Measurements from ENCODE around the gene GDF2. TPM values are rescaled to one million over a fixed set of nuclear protein-coding genes. Genes with fewer than 3 reads are reported as not detected.

GDF2 gene
- total RNA-seq, 2 donors from 2014 or later, result 0.16 TPM; not detected in 1

DNA sequence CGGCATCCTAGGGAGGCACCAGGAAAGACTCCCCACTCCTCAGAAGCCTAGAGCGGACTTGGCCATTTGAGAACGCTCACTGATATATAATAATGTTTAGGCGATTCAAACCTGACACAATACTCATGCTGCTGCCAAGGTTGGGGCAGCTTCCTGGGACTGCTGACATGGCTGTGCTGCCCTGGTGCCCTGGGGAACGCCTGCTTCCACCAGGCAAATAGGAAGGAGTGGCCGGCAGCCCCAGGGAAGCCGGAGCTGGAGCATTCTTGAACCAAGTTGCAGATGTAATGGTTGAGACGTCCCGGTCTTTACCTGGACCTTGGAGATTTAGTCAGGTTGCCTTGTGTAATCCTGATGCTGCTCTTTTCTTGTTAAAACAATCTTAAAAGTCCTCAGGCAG, 13.5 kb upstream of the GDF2 start:
- TF ChIP-seq, protein P1, sequence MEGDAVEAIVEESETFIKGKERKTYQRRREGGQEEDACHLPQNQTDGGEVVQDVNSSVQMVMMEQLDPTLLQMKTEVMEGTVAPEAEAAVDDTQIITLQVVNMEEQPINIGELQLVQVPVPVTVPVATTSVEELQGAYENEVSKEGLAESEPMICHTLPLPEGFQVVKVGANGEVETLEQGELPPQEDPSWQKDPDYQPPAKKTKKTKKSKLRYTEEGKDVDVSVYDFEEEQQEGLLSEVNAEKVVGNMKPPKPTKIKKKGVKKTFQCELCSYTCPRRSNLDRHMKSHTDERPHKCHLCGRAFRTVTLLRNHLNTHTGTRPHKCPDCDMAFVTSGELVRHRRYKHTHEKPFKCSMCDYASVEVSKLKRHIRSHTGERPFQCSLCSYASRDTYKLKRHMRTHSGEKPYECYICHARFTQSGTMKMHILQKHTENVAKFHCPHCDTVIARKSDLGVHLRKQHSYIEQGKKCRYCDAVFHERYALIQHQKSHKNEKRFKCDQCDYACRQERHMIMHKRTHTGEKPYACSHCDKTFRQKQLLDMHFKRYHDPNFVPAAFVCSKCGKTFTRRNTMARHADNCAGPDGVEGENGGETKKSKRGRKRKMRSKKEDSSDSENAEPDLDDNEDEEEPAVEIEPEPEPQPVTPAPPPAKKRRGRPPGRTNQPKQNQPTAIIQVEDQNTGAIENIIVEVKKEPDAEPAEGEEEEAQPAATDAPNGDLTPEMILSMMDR (IDR thresholded peaks at IDR 0.05), result no peak
- H3K27ac ChIP-seq, result no peak overlapping the region
- H3K27me3 ChIP-seq, result no peaks in the 10 kb centered on the region
- no peaks in the 10 kb centered on the region for H3K36me3 ChIP-seq
- H3K9me3 ChIP-seq, result no peaks in the 10 kb centered on the region
- no peak overlapping the region for H3K4me3 ChIP-seq
- peaks cover 0 to 10% of the 10 kb centered on the region in 2 donors for H3K4me1 ChIP-seq
- no peak for DNase-seq (ENCODE audit: low spot score)

DNA sequence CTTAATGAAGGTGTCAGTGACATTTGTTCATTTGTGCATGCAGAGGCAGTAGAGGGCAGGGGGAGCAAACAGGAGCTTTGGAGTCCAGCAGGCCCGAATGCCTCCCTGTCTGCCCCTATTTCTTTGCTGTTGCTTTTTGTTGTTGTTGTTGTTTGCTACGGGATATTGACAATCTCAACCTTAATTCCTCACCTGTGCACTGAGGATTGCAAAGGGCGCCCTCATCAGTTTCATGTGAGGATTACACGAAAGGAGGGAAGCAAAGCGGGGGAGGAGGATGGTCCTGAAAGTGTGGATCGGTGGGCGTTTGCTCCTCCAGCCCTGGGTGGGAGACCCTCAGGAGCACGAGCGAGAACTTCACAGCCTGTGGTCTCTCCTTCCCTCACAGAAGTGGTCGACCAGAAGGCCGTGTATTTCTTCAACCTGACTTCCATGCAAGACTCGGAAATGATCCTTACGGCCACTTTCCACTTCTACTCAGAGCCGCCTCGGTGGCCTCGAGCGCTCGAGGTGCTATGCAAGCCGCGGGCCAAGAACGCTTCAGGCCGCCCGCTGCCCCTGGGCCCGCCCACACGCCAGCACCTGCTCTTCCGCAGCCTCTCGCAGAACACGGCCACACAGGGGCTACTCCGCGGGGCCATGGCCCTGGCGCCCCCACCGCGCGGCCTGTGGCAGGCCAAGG, 12.7 kb upstream of the GDF2 start:
- no peaks in the 10 kb centered on the region for H3K36me3 ChIP-seq
- H3K27ac ChIP-seq, result no peak overlapping the region
- TF ChIP-seq, protein P1 (IDR thresholded peaks at IDR 0.05), result peak in 1 of 2 donors; percentile 44
- H3K27me3 ChIP-seq, result no peaks in the 10 kb centered on the region
- H3K4me1 ChIP-seq, result peaks cover 0 to 10% of the 10 kb centered on the region in 2 donors
- H3K9me3 ChIP-seq, result no peaks in the 10 kb centered on the region
- DNase-seq (ENCODE audit: low spot score), result no peak
- H3K4me3 ChIP-seq, result no peak overlapping the region

DNA sequence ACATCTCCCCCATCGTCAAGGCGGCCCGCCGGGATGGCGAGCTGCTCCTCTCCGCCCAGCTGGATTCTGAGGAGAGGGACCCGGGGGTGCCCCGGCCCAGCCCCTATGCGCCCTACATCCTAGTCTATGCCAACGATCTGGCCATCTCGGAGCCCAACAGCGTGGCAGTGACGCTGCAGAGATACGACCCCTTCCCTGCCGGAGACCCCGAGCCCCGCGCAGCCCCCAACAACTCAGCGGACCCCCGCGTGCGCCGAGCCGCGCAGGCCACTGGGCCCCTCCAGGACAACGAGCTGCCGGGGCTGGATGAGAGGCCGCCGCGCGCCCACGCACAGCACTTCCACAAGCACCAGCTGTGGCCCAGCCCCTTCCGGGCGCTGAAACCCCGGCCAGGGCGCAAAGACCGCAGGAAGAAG, 12.2 kb upstream of the GDF2 start:
- H3K4me3 ChIP-seq, result no peak overlapping the region
- no peak overlapping the region for H3K27ac ChIP-seq
- no peaks in the 10 kb centered on the region for H3K36me3 ChIP-seq
- no peaks in the 10 kb centered on the region for H3K9me3 ChIP-seq
- DNase-seq (ENCODE audit: low spot score), result no peak
- TF ChIP-seq, protein P1 (IDR thresholded peaks at IDR 0.05), result no peak
- no peaks in the 10 kb centered on the region for H3K27me3 ChIP-seq
- peaks cover 0 to 10% of the 10 kb centered on the region in 2 donors for H3K4me1 ChIP-seq

DNA sequence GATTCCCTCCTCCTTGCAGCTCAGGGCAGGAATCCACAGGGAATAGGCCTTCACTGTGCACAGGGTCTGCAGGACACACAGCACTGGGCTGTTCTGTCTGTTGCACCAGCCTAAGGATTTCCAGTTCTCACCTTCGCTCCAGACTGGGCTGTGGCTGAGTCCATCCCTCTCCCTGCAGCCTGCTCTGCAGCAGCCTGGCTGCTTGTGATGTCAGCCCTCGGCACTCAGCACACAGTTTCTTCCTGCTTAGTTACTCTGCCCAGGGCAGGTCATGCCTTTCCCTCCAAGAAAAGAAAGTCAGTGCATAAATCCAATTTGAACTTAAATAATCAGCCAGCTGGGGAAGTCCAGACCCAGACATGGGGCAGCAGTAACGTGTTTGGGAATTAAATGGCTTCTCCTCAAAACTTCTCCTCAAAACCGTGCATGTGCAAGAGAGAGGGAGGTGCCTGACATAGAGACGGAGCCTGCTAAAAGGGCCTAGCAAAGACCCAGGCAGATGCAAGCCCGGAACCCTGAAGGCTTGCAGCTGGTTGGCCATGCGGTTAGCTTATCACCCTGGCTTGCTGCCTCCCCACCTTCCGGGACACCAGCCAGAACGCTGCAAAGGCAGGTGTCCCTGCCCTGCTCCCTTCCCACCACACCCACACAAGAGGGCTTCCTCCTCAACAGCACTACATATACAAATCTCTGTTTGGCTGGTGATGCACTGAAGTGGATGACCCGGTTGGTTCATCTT, 10.9 kb upstream of the GDF2 start:
- Histone ChIP-seq H3K36me3 (no peaks in the 10 kb centered on the region), H3K4me3 (no peak overlapping the region), H3K4me1 (peaks cover 0 to 10% of the 10 kb centered on the region in 2 donors), H3K27ac (no peak overlapping the region), H3K9me3 (no peaks in the 10 kb centered on the region), H3K27me3 (no peaks in the 10 kb centered on the region)
- TF ChIP-seq, protein P1 (IDR thresholded peaks at IDR 0.05), result no peak
- DNase-seq (ENCODE audit: low spot score), result no peak

DNA sequence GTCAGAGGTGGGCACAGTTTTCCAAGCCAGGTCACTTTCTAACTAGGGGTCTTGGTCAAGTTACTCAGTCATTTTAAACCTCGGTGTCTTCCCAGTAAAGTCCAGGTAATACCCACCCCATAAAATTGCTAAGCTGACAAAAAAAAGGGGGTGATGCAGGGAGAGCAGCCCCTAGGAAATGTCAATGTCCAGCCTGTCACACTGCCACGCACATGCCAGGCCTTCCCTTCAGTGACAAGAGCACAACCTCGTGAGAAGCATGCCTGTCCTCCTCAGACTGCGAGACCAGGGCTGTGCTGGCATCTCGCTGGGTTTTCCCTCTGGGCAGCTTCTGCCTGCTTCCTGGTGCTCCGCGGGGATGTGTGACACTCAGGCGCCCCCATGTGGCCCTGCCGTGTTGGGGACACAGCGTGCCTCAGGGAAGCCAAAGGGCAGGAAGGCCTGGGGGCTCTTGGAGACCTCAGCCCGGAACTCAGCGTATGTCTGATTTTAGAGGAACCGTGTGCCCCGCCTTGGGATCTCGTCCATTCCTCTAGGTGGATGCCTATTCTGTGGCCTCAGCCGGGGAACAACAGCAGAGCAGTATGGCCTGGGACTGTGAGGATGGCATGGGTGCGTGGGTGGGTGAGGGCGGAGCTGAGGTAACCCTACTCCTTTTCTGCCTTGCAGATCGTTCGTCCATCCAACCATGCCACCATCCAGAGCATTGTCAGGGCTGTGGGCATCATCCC, 10.2 kb upstream of the GDF2 start:
- Histone ChIP-seq H3K27ac (no peak overlapping the region), H3K27me3 (no peaks in the 10 kb centered on the region), H3K9me3 (no peaks in the 10 kb centered on the region), H3K4me3 (no peak overlapping the region), H3K4me1 (peaks cover 0 to 10% of the 10 kb centered on the region in 2 donors), H3K36me3 (no peaks in the 10 kb centered on the region)
- DNase-seq (ENCODE audit: low spot score), result peak; percentile 88
- TF ChIP-seq, protein P1 (IDR thresholded peaks at IDR 0.05), result peak; percentile 71 to 92

Measured in right atrium auricular region (tissue), 2 donors.